GM21381 (cell line): ENCODE data around the gene GMDS.

ENCODE experiments used
- ATAC-seq: cut with Tn5 transposase; IDR thresholded peaks from one replicate; pipeline ENCODE4 v1.9.1; 2021; ENCODE audit warnings: mild to moderate bottlenecking, moderate library complexity; ENCODE audit not compliant: unreplicated experiment

The GMDS gene

DNA sequence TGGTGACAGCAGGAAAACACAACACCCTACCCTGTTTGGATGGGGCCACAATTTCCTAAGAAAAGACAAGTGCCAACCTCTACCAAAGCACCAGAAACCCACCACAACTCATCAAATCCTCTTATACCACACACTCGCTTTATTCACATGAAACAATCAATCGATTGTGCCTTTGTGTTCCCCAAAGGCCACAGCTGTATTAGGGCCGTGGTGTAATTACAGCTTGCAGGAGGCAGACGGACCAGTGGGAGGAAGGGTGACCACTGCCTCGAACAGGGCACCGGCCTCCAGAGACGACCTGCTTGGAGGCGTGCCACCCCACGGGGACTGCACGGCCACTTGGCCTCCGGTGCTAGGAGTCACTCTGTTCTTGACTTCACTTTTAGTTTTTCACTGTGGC, 371.6 kb downstream of the GMDS start:
- ATAC-seq = no peak

DNA sequence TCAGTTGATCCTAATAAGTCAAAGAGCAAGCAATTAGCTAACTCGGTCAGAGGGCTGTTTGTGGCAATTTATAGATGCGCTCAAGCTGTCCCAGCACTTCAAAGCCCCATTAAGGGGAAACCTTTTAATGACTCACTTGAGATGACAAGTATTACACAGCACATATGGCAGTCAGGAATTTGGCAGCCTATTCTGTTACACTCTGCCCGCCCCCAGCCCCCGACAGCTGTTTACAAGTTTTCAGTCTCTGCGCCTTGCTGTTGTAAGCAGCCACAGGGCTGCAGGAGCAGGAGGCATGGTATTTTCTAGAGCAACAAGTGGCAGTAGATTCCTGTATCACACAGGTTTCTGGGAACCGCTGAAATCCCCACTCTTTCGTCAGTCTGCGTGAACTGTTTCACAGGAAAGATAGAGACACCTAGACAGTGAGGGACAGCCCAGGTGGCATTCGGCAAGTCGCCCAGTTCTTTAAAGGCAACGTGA, 372.7 kb downstream of the GMDS start:
- no peak for ATAC-seq

- ATAC-seq = no peak
Measured at GRCh38 chr6:1871724-1872315, 373.6 kb downstream of the GMDS start.

DNA sequence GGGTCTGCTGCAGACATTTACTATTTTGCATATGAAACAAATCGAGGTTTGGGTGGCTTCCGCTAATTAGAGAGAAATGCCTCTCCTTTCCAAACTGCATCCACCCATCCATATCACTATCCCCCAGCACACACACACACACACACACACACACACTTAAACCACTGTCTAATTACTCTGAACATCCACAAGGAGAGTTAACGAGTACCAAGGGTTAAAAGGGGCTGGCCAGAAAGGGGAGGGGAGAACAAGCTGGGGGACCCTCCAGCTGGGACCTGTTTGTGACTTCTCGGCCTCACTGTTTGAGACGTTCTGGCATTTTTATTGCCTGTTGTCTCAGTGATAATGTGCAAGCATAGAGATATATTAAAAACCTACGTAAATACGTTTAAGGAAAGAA, 374.5 kb downstream of the GMDS start:
- ATAC-seq = no peak

DNA sequence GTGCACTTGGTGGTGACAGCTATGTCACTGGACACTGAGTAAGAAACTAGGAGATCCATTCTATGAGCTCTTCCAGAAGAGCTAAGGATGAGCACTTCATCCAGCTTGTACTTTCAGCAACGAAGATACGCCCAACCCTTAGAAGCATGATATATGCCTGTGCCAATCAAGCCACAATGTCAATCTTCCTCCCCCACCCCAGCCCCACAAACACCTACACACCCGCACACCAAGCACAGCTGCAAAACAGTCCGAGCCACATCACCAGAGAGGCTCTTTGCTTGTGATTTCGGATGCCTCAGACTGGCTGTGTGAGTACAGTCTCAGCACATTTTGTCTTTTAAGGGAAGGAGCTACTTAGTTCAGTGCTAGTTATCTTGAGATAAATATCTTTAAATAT, 375.2 kb downstream of the GMDS start:
- ATAC-seq = no peak

GRCh38 chr6:1869769-1870168, 375.6 kb downstream of the GMDS start:
- no peak for ATAC-seq

GRCh38 chr6:1869308-1869707, 376.1 kb downstream of the GMDS start:
- ATAC-seq = no peak

DNA sequence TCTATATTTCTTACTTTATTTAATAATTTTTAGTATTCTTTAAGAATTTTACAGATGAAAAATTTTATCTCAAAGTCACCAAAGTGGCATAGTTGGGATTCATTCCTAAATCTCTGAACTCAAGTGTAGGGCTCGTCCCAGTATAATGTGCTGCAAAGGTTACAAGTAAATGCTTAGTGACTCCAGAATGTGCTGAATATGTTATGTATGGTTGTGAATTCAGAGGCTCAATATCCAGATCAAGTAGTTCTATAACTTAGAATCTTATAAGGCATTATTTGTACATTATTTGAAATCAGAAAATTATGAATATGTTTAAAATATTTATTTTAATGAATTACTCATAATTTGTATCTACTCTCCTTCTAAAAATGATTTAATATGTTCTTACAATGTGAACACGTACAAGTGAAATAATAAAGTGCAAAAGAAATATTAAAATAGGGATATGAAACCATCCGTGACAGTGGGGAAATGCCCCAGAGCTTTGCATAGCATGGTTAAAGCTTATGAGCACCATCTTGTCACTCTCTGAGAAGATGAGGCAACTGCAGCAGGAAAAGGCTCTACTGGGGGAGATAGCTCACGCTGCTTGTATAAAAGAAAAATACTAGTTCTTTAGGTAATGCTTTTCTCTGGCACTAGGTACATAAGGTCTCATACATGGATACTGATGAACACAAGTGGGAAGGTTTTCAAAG, 376.7 kb downstream of the GMDS start:
- ATAC-seq = no peak

DNA sequence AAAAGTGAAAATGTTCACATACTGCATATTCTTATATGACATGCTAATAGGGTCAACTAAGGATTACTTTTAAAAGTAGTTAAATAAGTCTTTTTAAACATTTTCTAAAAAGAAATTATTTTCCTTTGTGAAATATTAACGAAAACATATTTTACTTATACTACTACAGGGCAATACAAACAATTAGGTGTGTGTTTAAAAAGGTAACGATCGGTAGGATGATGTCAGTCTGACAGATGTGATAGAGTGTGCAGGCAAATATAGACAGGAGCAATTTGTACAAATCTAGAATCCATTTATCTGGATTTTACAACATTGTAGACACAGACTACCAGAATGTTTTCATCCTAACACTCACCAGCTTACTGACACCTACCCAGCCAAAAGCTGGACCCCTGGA, 378.2 kb downstream of the GMDS start:
- ATAC-seq = no peak

DNA sequence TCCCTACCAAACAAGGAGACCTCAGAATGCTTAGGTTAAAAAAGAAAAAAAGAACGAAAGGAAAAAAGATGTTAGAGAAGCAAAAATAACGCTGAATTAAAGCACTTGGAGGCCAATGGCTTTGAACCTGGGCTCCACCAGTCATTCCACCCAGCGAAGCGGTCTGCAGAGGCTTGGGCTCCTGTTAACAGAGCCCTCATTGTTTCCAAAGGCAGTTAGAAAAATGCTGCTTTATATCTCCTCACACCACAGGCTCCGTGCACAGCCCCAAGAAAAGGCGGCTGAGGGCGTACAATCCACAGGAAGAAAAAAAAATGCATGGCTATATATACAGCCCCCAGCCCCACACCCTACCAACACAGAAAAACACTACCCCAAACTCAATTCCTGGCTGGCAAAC, 379.8 kb downstream of the GMDS start:
- ATAC-seq = no peak

GRCh38 chr6:1864496-1864895, 380.9 kb downstream of the GMDS start:
- no peak for ATAC-seq

GRCh38 chr6:1862411-1862810, 383.0 kb downstream of the GMDS start:
- no peak for ATAC-seq

DNA sequence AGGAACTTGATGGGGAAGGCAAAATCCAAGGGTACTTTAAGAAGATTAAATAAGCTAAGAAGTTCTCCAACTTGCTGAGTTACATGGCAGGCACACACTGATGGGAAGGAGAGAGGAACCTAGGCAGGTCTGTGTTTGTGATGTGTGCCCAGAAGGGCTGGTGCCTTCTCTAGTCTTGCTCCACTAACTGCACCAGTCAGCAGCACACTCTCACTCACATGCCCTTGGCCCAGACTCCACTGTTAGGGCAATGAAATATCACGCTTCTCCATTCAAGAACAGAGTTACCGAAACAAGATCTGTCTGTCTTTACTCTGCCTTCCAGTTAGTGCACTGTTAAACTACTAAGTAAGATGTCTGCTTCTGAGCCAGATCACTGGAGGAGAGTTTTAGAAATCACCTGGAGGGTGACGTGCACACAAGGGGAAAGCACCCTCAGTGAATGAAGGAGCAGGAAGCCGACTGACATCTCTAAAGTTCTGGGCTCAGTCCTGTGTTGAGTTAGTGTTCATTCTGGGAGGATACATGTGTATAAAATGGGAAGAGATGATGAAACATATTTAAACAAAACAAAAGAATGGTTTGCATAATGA, 384.6 kb downstream of the GMDS start:
- no peak for ATAC-seq

DNA sequence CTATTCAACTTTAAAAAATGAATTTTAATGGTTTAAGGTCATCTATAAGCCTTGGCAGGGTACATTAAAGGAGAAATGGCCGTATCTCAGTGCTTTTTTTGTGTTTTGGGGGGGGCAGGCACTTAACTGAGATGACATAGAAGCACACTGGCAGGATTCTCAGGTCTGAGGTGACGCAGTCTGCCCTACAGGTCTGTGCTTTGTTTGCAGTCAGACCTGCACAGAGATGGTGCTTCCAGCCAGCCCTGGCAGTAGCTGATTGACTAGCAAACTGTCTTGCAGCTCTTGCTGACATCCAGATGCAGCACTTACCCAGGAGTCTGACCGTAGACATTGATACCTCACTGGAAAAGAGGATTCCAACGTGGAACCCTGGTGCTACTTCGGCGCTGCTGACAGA, 386.5 kb downstream of the GMDS start:
- ATAC-seq = no peak

- ATAC-seq = no peak
Measured at GRCh38 chr6:1858196-1858595, 387.2 kb downstream of the GMDS start.

- peak; percentile 73 for ATAC-seq
Measured at GRCh38 chr6:1856381-1856780, 389.0 kb downstream of the GMDS start.

GRCh38 chr6:1855890-1856289, 389.5 kb downstream of the GMDS start:
- no peak for ATAC-seq

DNA sequence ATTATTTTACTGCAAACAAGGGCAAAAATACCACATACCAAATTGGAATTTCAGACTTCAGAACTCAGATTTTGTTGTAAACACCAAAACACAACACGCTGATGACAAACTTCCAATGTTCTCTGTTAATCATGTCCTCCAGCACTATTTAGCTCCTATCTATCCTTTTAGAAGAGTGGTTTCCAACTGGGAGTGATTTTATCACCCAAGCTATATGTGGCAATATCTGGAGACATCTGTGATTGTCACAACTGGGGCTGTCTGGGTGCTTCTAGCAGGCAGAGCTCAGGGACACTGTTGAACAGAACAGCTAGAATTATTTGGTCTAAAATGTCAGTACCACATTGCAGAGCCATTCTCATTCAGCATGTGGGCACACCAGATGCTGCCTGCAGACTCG, 391.1 kb downstream of the GMDS start:
- ATAC-seq = no peak

DNA sequence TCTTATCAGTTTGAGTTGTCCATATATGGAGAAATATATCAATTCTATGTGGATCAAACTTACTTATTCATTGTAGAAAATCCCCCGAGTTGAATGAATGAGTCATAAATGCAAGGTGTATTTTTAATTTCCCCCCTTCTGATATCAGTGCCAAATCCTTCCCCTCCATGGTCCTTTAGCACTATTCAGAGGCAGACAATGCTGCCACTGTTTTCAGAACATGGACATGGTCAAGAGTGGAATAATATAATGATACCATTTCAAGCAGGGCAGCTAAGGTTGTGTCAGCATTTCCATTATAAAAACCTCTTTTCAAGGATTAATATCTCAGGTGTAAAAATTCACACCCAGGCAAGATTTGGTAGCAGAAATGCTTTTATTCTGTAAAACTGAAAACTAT, 391.6 kb downstream of the GMDS start:
- no peak for ATAC-seq

DNA sequence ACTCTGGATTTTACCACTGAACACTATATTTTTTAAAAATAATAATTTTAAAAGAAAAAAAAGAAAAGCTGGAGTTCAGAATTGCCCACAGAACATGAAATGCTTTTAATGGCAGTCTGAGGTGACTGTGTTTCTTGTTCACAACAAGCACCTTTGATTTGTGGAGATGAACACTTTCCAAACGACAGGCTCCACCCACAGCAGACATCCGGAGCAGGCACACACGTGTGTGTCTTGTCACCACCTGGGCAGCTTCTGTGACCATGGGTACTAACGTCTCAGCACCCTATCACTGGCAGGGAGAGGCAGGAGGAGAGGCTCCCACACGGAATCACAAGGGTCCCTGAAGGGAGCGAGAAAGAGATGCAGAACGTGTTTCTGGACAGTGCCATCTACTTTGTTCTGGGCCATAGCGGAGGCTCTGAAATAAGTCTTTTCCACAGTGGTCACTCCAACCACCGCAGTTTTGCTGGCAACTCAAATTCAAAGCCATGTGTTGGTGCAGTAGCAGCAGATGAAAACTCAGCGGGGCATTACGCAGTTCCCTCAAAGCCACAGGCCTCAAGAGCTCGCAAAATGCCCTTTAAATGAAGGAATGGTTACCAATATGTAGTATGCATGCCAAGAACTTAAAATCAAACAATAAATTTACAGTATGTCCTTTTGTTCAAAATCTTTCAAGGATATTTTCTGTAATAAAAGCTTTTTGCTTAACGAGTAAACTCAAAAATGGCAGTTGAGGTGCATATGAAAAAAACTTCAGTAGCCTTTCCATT, 393.5 kb downstream of the GMDS start:
- no peak for ATAC-seq

DNA sequence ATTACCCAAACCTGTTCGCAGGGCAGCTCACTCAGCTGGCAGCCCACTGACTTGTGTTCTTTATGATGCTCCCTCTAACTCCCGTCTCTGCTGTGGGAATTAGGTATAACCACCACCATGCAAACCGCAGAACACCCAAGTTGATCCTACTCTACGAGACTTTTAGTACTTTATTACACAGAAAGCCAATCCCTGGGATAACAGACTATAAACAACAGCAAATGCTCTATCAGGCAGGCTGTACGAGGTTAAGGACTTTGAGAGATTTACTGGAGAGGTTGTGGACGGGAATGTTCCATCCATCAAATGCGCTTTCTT, 394.6 kb downstream of the GMDS start:
- no peak for ATAC-seq
